GM12873 (cell line): Measurements from ENCODE around the gene IL1B.

Experiments
- TF ChIP-seq, protein P1 (sequence below): IDR thresholded peaks from 2 replicates; pipeline ENCODE4 v1.5.1; 2012; ENCODE audit warnings: low read depth, mild to moderate bottlenecking, moderate library complexity, low read length, control low read depth; ENCODE audit not compliant: insufficient read depth; ENCODE audit errors: missing control alignments

The IL1B gene

DNA sequence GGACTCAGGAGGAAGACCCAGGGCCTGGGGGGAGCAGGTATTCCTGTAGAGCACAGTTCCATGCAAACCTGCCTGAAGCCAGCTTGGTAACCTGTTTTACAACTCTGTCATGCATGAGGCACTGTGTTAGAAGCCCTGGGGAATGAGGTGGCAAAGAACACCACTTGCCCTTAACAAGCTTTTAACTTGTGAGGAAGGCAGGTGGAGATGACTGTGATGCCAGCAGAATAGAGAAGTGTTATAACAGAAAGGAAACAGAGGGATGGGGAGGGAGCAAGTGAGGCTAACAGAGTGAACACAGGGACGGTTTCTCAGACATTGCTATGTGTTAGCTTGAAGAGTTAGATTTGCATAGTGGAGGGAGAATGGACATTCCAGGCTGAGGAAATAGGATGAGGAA is 40.8 kb downstream of the IL1B start:
- TF ChIP-seq, protein P1, sequence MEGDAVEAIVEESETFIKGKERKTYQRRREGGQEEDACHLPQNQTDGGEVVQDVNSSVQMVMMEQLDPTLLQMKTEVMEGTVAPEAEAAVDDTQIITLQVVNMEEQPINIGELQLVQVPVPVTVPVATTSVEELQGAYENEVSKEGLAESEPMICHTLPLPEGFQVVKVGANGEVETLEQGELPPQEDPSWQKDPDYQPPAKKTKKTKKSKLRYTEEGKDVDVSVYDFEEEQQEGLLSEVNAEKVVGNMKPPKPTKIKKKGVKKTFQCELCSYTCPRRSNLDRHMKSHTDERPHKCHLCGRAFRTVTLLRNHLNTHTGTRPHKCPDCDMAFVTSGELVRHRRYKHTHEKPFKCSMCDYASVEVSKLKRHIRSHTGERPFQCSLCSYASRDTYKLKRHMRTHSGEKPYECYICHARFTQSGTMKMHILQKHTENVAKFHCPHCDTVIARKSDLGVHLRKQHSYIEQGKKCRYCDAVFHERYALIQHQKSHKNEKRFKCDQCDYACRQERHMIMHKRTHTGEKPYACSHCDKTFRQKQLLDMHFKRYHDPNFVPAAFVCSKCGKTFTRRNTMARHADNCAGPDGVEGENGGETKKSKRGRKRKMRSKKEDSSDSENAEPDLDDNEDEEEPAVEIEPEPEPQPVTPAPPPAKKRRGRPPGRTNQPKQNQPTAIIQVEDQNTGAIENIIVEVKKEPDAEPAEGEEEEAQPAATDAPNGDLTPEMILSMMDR = no peak

DNA sequence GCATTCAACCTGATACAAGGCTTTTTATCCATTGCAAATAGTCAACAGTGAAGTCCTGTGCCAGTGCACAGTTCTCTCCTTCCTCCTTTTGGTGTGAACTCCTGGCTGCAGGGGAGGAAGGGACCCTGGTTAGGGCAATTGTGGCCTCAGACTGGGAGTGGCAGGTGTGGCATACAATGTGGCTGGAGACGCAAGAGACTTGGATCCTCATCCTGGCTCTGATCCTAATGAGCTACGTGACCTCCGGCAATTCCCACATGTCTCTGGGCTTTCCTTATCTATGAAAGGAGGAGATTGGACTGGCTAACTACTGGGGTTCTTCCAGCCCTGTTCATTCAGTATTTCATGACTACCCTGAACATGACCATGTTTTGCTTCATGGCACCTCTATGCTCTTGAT is 41.7 kb downstream of the IL1B start:
- TF ChIP-seq, protein P1 = no peak

DNA sequence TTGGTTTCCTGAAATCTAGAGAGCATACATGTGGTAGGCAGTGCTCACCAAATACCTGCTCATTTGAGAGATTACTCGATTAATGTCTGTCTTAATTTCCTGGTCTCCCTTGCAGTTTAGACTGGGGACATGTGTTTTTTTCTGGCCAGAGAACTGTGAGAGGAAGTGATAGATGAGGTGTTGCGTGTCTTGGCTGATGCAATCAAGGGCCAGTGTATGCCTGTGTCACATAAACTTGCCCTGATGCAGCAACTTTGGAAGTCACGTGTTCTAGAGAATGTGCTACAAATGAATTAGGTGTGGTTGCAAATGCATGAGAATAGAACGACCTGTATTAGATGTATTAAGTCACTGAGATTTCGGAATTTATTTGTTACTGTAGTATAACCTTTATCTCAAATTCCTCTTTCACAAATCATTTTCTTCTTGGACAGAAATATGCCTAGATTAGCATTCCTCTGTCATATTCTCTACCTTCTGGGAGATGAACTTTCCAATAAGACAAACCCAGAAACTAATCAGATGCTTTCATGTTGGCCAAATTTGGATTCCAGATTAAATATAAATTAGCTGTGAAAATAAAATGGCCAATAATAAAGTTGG is 42.3 kb downstream of the IL1B start:
- TF ChIP-seq, protein P1 = no peak

DNA sequence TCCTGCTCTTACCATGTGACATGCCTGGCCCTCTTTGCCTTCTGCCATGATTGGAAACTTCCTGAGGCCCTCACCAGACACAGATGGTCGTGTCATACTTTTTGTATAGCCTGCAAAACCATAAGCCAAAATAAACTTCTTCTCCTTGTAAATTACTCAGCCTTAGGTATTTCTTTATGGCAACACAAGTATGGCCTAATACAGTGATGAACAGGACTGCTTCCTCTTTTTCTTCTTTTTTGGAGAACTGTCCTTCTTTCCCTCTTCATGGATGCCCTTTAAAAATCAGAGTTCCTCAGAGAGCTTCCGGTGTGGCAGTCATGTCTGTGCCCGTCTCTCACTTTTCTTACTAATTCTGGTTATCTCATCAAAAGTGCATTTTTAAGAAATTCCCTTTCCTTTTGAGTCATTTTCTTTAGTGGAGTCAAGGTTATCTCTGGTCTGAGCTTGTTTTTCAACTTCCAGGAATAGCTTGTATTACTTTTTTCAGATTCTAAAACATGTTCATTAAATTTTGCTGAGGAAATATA is 43.1 kb downstream of the IL1B start:
- TF ChIP-seq, protein P1 = no peak

DNA sequence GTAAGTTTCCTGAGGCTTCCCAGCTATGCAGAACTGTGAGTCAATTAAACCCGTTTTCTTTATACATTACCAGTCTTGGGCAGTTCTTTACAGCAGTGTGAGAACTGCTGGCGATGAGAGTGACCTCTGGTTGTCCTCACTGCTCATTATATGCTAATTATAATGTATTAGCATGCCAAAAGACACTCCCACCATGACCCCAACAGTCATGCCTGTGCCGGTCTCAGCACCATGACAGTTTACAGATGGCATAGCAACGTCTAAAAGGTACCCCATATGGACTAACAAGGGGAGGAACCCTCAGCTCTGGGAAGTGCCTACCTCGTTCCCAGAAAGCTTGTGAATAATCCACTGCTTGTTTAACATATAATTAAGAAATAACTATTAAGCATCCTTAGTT is 44.2 kb downstream of the IL1B start:
- TF ChIP-seq, protein P1 = no peak

- TF ChIP-seq, protein P1 = no peak
These were observed 44.8 kb downstream of the IL1B start for GRCh38 chr2:112791693-112792230.

DNA sequence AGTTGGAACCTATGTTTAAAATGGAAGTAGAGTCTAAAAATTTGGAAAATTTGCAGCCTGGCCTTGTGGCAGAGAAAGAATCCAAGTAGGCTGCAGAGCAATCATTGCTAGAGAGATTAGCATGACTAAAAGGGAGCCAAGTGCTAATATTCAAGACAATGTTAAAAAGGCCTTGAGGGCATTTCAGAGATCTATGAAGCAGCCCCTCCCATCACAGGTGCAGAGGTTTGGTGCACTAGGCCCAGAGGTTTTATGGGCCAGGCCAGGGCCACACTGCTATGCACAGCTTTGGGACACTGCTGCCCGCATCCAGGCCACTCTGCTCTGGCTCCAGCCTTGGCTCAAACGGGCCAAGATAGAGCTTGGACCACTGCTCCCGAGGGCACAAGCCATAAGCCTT is 45.6 kb downstream of the IL1B start:
- TF ChIP-seq, protein P1 = no peak
